HG03103 (cell line): ENCODE data around the gene NRL.
"Not testable (repeated sequence)": the region's sequence is repeated elsewhere in the genome, so short reads cannot be mapped to it uniquely, and the experiment has no call there.

Experiments used
- ATAC-seq: cut with Tn5 transposase; IDR thresholded peaks from one replicate; pipeline ENCODE4 v1.9.1; 2021; ENCODE audit warnings: low read depth; ENCODE audit not compliant: unreplicated experiment

NRL gene

GRCh38 chr14:24055971-24056799, 58.6 kb downstream of the NRL start:
- ATAC-seq = no peak

- no peak for ATAC-seq
Measured at GRCh38 chr14:24054646-24055045, 60.1 kb downstream of the NRL start.

GRCh38 chr14:24054324-24054641, 60.5 kb downstream of the NRL start:
- no peak for ATAC-seq

GRCh38 chr14:24053548-24054323, 61.0 kb downstream of the NRL start:
- no peak for ATAC-seq

GRCh38 chr14:24052656-24053547, 61.8 kb downstream of the NRL start:
- ATAC-seq = no peak

GRCh38 chr14:24051789-24052655, 62.7 kb downstream of the NRL start, which contains the start of gene CARMIL3:
Gene CARMIL3, plus strand, starts transcription at chr14:24052009. Its CDS starts 145 bp downstream, at chr14:24052154.
- ATAC-seq = no peak

GRCh38 chr14:24051176-24051788, 63.5 kb downstream of the NRL start:
- ATAC-seq = no peak

GRCh38 chr14:24050753-24051152, 64.0 kb downstream of the NRL start:
- not testable (repeated sequence) for ATAC-seq

GRCh38 chr14:24049002-24049401, 65.7 kb downstream of the NRL start:
- not testable (repeated sequence) for ATAC-seq

GRCh38 chr14:24042746-24043145, 72.0 kb downstream of the NRL start:
- no peak for ATAC-seq

- no peak for ATAC-seq
Measured at GRCh38 chr14:24040692-24041091, 74.1 kb downstream of the NRL start.

GRCh38 chr14:24038686-24039085, 76.1 kb downstream of the NRL start:
- ATAC-seq = no peak

- ATAC-seq = no peak
Measured at GRCh38 chr14:24037658-24038037, 77.1 kb downstream of the NRL start.

GRCh38 chr14:24036963-24037657, 77.6 kb downstream of the NRL start:
- not testable (repeated sequence) for ATAC-seq

- peak; percentile 51 for ATAC-seq
Measured at GRCh38 chr14:24036169-24036962, 78.4 kb downstream of the NRL start.

- not testable (repeated sequence) for ATAC-seq
Measured at GRCh38 chr14:24035769-24036168, 79.0 kb downstream of the NRL start.

- no peak for ATAC-seq
Measured at GRCh38 chr14:24032727-24033418, 81.9 kb downstream of the NRL start.
